HCT116 (cell line): ENCODE data around the gene SND1.

Experiments
- CTCF ChIP-seq, 3 experiments: fragments of 200-600 bp in 1 of 3; sonication (generic) in 1 of 3; IDR thresholded peaks in 2 of 3; conservative IDR thresholded peaks in 1 of 3; 2 replicates each; pipeline ENCODE4 v1.5.1; 2012 to 2017; ENCODE audit warnings: low read depth in 2 of 3, low read length in 2 of 3, antibody characterized with exemption in 1 of 3, borderline replicate concordance in 1 of 3, control low read depth in 1 of 3, mild to moderate bottlenecking in 1 of 3, mixed read lengths in 1 of 3, mixed run types in 1 of 3, moderate library complexity in 1 of 3; ENCODE audit not compliant: insufficient read depth in 1 of 3
- EGR1 ChIP-seq: IDR thresholded peaks from 2 replicates; pipeline ENCODE4 v1.6.1; 2012; ENCODE audit warnings: low read depth
- ELF1 ChIP-seq: IDR thresholded peaks from 2 replicates; pipeline ENCODE4 v1.6.1; 2012; ENCODE audit warnings: low read depth, borderline replicate concordance
- EZH2 ChIP-seq: fragments of 200-600 bp; sonication (generic); IDR thresholded peaks from 2 replicates; pipeline ENCODE4 v1.6.1; 2017; ENCODE audit warnings: antibody characterized with exemption, mixed run types
- POLR2A ChIP-seq: IDR thresholded peaks from 2 replicates; pipeline ENCODE4 v1.7.0; 2011; ENCODE audit warnings: borderline replicate concordance; ENCODE audit not compliant: insufficient read depth, insufficient read length; ENCODE audit errors: extremely low read depth
- POLR2AphosphoS5 ChIP-seq: IDR thresholded peaks from 2 replicates; pipeline ENCODE4 v1.6.1; 2011; ENCODE audit warnings: mild to moderate bottlenecking, low read depth, low read length, moderate library complexity
- RAD21 ChIP-seq: IDR thresholded peaks from 2 replicates; pipeline ENCODE4 v1.6.1; 2012; ENCODE audit warnings: low read depth, mild to moderate bottlenecking
- REST ChIP-seq: IDR thresholded peaks from 2 replicates; pipeline ENCODE4 v1.6.1; 2012; ENCODE audit warnings: low read depth
- SP1 ChIP-seq: IDR thresholded peaks from 2 replicates; pipeline ENCODE4 v1.6.1; 2012; ENCODE audit warnings: low read depth
- ZFX ChIP-seq: fragments of 450-650 bp; IDR thresholded peaks from 2 replicates; pipeline ENCODE4 v1.6.1; 2017
- ZNF274 ChIP-seq: fragments of 200-500 bp; sonication (Bioruptor generic); IDR thresholded peaks from 2 replicates; pipeline ENCODE4 v1.6.1; 2014; ENCODE audit warnings: mild to moderate bottlenecking, low read depth, low read length, inconsistent platforms

DNA sequence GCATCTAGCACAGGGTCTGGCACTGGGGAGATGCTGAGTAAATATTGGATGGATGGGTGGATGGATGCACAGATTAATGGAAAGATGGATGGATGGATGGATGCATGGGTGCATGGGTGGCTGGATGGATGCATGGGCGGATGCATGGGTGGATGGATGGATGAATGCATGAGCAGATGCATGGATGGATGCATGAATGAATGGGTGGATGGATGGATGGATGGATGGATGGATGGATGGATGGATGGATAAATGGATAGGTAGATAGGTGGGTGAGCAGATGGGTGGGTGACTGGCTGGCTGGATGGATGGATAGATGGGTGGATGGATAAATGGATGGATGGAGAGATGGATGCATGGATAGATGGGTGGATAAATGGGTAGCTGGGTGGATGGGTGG lies 39.7 kb upstream of the SND1 start:
- TF ChIP-seq SP1 (no peak), CTCF (IDR thresholded peaks at IDR 0.05 in 2 of 3, conservative IDR thresholded peaks at IDR 0.05 in 1 of 3; ENCODE audit: borderline replicate concordance in 1 of 3, insufficient read depth in 1 of 3, low read depth in 2 of 3, low read length in 2 of 3) (no peak), POLR2A (no peak), EZH2 (no peak), POLR2AphosphoS5 (no peak), RAD21 (no peak), ZNF274 (no peak), REST (no peak), ELF1 (no peak), ZFX (no peak), EGR1 (no peak)
